RWPE1 (cell line): ENCODE results near the gene CAND1.

Source experiments
- CTCF ChIA-PET: fragments of 350-600 bp; sonication (Branson Sonifier 250); formaldehyde crosslinking; extraction: SDS; loops from one replicate; lab custom pipeline; 2021; lab: Yijun Ruan, JAX
- POLR2A ChIA-PET: fragments of 400-600 bp; formaldehyde crosslinking; extraction: SDS; loops from one replicate; lab custom pipeline; 2020; ENCODE audit warnings: antibody characterized with exemption; ENCODE audit not compliant: low non-redundant PET; lab: Yijun Ruan, JAX
- DNase-seq: peaks from one replicate; pipeline ENCODE4 v3.0.0; 2012; ENCODE audit warnings: low spot score
- H3K27ac ChIP-seq: fragments of 450-650 bp; 2 replicates; pipeline ENCODE4 v1.5.1; 2017
- CTCF ChIP-seq: fragments of 450-650 bp; conservative IDR thresholded peaks from 2 replicates; pipeline ENCODE4 v1.5.1; 2017; ENCODE audit warnings: low read depth, mild to moderate bottlenecking

The CAND1 gene

GRCh38 chr12:67241482-67241881 is 27.7 kb upstream of the CAND1 start:
- no peak for DNase-seq
- TF ChIP-seq CTCF = no peak
- no peak overlapping the region for H3K27ac ChIP-seq
- CTCF ChIA-PET = no interaction called here
- POLR2A ChIA-PET = no interaction called here

- DNase-seq = no peak
- TF ChIP-seq CTCF = no peak
- no peak overlapping the region for H3K27ac ChIP-seq
- ChIA-PET CTCF (interaction anchor here (0.8 kb wide), 1 partner anchor 10 kb away, joined by 3 read pairs; no protein-coding TSS in a partner anchor), POLR2A (no interaction called here)
Observed at GRCh38 chr12:67243260-67243659, 25.9 kb upstream of the CAND1 start.

- TF ChIP-seq CTCF = no peak
- POLR2A ChIA-PET = no interaction called here
- no peak for DNase-seq
- H3K27ac ChIP-seq = no peak overlapping the region
- CTCF ChIA-PET = interaction anchor here (0.6 kb wide), 1 partner anchor 216 kb away, joined by 5 read pairs; no protein-coding TSS in a partner anchor
Observed at GRCh38 chr12:67245571-67245970, 23.6 kb upstream of the CAND1 start.

GRCh38 chr12:67251012-67251411 is 18.1 kb upstream of the CAND1 start:
- no peak for DNase-seq
- ChIA-PET POLR2A (no interaction called here), CTCF (no interaction called here)
- H3K27ac ChIP-seq = no peak overlapping the region
- no peak for TF ChIP-seq CTCF

GRCh38 chr12:67254372-67255026 is 14.7 kb upstream of the CAND1 start:
- no peak overlapping the region for H3K27ac ChIP-seq
- DNase-seq = no peak
- ChIA-PET POLR2A (no interaction called here), CTCF (no interaction called here)
- TF ChIP-seq CTCF = no peak

- no peak for TF ChIP-seq CTCF
- H3K27ac ChIP-seq = no peak overlapping the region
- no peak for DNase-seq
- CTCF ChIA-PET = no interaction called here
- POLR2A ChIA-PET = no interaction called here
Observed at GRCh38 chr12:67256649-67257048, 12.5 kb upstream of the CAND1 start.
